ENCODE data around the gene NLRP9. TPM values are rescaled to one million over a fixed set of nuclear protein-coding genes. Genes with fewer than 3 reads are reported as not detected.
"Not testable (repeated sequence)": the region's sequence is repeated elsewhere in the genome, so short reads cannot be mapped to it uniquely, and the experiment has no call there.

Gene NLRP9
- total and polyA plus RNA-seq, 2 of the 13 experiments (the other 11 are each of a cell fraction or from before 2014, with no cell fraction given) = not detected

DNA sequence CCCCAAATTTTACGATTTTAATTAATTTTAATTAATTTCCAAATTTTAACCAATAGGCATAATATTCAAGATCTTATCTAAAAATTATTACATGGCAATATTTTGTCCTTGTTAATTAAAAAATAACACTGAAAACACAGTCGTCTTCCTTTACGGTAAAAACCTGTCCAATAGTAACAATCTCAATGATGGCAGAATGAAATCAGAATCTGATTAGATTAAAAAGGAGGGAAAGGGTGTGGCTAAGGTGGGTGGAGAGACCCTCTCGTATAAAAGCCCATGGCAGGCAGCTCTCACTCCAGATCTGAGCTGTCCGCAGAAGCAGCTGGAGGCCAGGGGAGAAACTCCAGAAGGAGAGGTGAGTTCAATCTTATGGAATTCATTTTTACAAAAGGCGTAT lies 30.6 kb upstream of the NLRP9 start, which contains the start of gene RFPL4AL1:
Gene RFPL4AL1, plus strand, starts transcription at position 301 of the 400 bp plus-strand sequence. CDS start 2,687 bp downstream, outside the sequence.
- H3K27ac ChIP-seq (ENCODE audit: extremely low read length, insufficient read depth, low read length); BruUV-seq (replicated peaks); intact Hi-C loops (cut with micrococcal nuclease; ENCODE audit: unreplicated experiment); H3K79me2 ChIP-seq (ENCODE audit: insufficient read depth, low read length); H3K9me3 ChIP-seq (ENCODE audit: low read length); H3K4me1 ChIP-seq (ENCODE audit: insufficient read depth, low read length); FAIRE-seq; H3K36me3 ChIP-seq (replicated peaks in 1 of 2; ENCODE audit: control insufficient read depth in 1 of 2, insufficient read depth in 2 of 2, low read length in 2 of 2); H3K9ac ChIP-seq (ENCODE audit: insufficient read depth, low read depth, low read length); ATAC-seq; H4K20me1 ChIP-seq (ENCODE audit: insufficient read depth, low read length); CTCF ChIA-PET (ENCODE audit: low intra/inter-chr PET ratio, low total read pairs); in situ Hi-C loops (cut with HindIII; ENCODE audit: extremely low pct_ligation_motif_present, low pct_unique_long_range_greater_than_20kb); H3K4me2 ChIP-seq (ENCODE audit: low read depth, low read length); DNase-seq (ENCODE audit: low spot score); H3K4me3 ChIP-seq (replicated peaks in 1 of 3; ENCODE audit: insufficient read depth in 1 of 3, low read depth in 2 of 3, low read length in 3 of 3); H2AFZ ChIP-seq (ENCODE audit: low read length); POLR2A ChIA-PET: not testable (repeated sequence)
- 64% methylated on average over 5 of the region's 6 CpGs for WGBS (ENCODE audit: low lambda C conversion rate)
- peaks cover 0 to 16% of the 10 kb centered on the region in 2 experiments; a peak in 1 of 5 replicates for H3K27me3 ChIP-seq (ENCODE audit: control insufficient read depth in 1 of 2, insufficient read depth in 2 of 2, low read length in 2 of 2)

DNA sequence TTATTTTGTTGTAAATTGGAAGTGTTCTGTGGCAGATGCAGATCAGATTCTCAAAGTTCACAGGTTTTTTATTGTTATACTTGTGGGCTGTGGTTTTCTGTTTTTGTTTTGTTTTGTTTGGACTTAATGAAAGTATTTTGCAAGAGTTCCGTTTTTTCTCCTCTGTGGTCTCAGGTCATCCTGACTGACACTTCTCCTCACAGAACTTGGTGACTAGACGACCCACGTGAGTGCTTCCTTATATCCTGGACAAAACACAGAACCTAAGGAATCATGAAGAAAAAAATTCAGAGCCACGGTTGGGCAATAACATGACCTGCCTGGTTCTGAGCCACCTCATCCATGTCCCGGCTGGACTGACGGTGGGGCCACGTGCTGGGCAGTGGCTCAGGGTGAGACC lies 28.3 kb upstream of the NLRP9 start:
- H2AFZ ChIP-seq (ENCODE audit: low read length) = no peak overlapping the region
- H3K4me2 ChIP-seq (ENCODE audit: low read depth, low read length) = no peak overlapping the region
- in situ Hi-C loops (cut with HindIII; ENCODE audit: extremely low pct_ligation_motif_present, low pct_unique_long_range_greater_than_20kb) = no loop called here
- CTCF ChIA-PET (ENCODE audit: low intra/inter-chr PET ratio, low total read pairs) = no interaction called here
- intact Hi-C loops (cut with micrococcal nuclease; ENCODE audit: unreplicated experiment) = no loop called here
- H3K79me2 ChIP-seq (ENCODE audit: insufficient read depth, low read length) = no peaks in the 10 kb centered on the region
- no peaks in the 10 kb centered on the region for H3K36me3 ChIP-seq (replicated peaks in 1 of 2; ENCODE audit: control insufficient read depth in 1 of 2, insufficient read depth in 2 of 2, low read length in 2 of 2)
- H3K27ac ChIP-seq (ENCODE audit: extremely low read length, insufficient read depth, low read length) = no peak overlapping the region
- DNase-seq (ENCODE audit: low spot score) = no peak
- no peak overlapping the region for H3K9ac ChIP-seq (ENCODE audit: insufficient read depth, low read depth, low read length)
- no peaks in the 10 kb centered on the region for H3K9me3 ChIP-seq (ENCODE audit: low read length)
- H3K27me3 ChIP-seq (ENCODE audit: control insufficient read depth in 1 of 2, insufficient read depth in 2 of 2, low read length in 2 of 2) = peaks cover 0 to 16% of the 10 kb centered on the region in 2 experiments; a peak in 1 of 5 replicates
- no peak for ATAC-seq
- 23% methylated on average over 7 of the region's 7 CpGs for WGBS (ENCODE audit: low lambda C conversion rate)
- H3K4me1 ChIP-seq (ENCODE audit: insufficient read depth, low read length) = no peaks in the 10 kb centered on the region
- POLR2A ChIA-PET = no interaction called here
- BruUV-seq (replicated peaks) = no TSS peak
- H3K4me3 ChIP-seq (replicated peaks in 1 of 3; ENCODE audit: insufficient read depth in 1 of 3, low read depth in 2 of 3, low read length in 3 of 3) = no peak overlapping the region
- FAIRE-seq = no peak
- H4K20me1 ChIP-seq (ENCODE audit: insufficient read depth, low read length) = no peaks in the 10 kb centered on the region
- TF ChIP-seq AHR (CRISPR knock-in tag; IDR thresholded peaks at IDR 0.05) = no peak
- no peak for TF ChIP-seq ZMYM2 (CRISPR knock-in tag; IDR thresholded peaks at IDR 0.05)
- TF ChIP-seq GABPB1 (CRISPR knock-in tag; IDR thresholded peaks at IDR 0.05) = no peak
- TF ChIP-seq, protein P1, sequence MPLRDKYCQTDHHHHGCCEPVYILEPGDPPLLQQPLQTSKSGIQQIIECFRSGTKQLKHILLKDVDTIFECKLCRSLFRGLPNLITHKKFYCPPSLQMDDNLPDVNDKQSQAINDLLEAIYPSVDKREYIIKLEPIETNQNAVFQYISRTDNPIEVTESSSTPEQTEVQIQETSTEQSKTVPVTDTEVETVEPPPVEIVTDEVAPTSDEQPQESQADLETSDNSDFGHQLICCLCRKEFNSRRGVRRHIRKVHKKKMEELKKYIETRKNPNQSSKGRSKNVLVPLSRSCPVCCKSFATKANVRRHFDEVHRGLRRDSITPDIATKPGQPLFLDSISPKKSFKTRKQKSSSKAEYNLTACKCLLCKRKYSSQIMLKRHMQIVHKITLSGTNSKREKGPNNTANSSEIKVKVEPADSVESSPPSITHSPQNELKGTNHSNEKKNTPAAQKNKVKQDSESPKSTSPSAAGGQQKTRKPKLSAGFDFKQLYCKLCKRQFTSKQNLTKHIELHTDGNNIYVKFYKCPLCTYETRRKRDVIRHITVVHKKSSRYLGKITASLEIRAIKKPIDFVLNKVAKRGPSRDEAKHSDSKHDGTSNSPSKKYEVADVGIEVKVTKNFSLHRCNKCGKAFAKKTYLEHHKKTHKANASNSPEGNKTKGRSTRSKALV (CRISPR knock-in tag; IDR thresholded peaks at IDR 0.05) = no peak
- no peak for TF ChIP-seq ZNF558 (CRISPR knock-in tag; IDR thresholded peaks at IDR 0.05; ENCODE audit: borderline replicate concordance)
- TF ChIP-seq ISX (CRISPR knock-in tag; conservative IDR thresholded peaks at IDR 0.05) = no peak
- TF ChIP-seq EZH2 (conservative IDR thresholded peaks at IDR 0.05; ENCODE audit: low read depth, low read length) = no peak
- TF ChIP-seq ZNF775 (CRISPR knock-in tag; IDR thresholded peaks at IDR 0.05; ENCODE audit: borderline replicate concordance) = no peak
- no peak for TF ChIP-seq RNF219 (CRISPR knock-in tag; IDR thresholded peaks at IDR 0.05)
- no peak for TF ChIP-seq ZNF710 (CRISPR knock-in tag; IDR thresholded peaks at IDR 0.05; ENCODE audit: borderline replicate concordance)
- TF ChIP-seq ZNF501 (CRISPR knock-in tag; IDR thresholded peaks at IDR 0.05) = no peak
- no peak for TF ChIP-seq CCAR2 (optimal IDR thresholded peaks at IDR 0.05; ENCODE audit: low read depth, low read length)
- no peak for TF ChIP-seq ZNF510 (CRISPR knock-in tag; IDR thresholded peaks at IDR 0.05; ENCODE audit: low read depth)
